Measurements from ENCODE around the gene MRPL14. TPM values are rescaled to one million over a fixed set of nuclear protein-coding genes. Genes with fewer than 3 reads are reported as not detected.

The MRPL14 gene
- total RNA-seq, 1 experiment from 2014 or later: 69.6 TPM

DNA sequence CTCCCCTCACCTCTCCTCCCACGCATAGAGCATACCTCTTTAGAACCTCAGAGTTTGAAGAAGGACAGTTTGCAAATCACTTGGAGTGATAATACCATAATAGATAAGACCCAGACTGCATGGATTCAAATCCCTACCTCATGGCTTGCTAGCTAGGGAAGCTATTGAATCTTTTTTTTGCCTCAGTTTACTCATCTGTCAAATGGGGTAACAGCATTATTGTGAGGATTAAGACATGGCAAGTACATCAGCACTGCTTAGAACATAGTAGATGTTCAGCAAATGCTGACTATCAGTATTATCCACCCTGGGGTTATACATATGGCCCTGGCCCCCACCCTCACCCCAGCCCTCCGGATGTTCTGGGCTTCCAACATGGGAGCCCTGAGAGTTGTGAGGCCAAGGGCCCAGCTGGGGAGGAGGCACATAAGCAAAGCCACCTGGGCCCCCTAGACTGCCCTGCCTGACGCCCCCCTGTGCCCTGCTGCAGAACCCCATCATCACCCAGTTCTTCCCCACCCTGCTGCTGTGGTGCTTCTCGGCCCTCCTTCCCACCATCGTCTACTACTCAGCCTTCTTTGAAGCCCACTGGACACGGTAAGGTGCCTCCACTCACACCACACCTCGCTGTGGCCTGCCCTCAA, 22.2 kb upstream of the MRPL14 start:
- no peaks in the 10 kb centered on the region for H3K9me3 ChIP-seq (ENCODE audit: control insufficient read depth in 1 of 2, insufficient read depth in 1 of 2, low read depth in 1 of 2, low read length in 2 of 2)
- H3K9me2 ChIP-seq (ENCODE audit: insufficient read depth): no peaks in the 10 kb centered on the region
- DNase-seq (ENCODE audit: low read depth, low spot score) (no peak), ATAC-seq (no peak)
- peaks cover 0 to 6% of the 10 kb centered on the region in 2 experiments; a peak in 1 of 4 replicates for H3K4me1 ChIP-seq (ENCODE audit: control insufficient read depth in 1 of 2, insufficient read depth in 2 of 2, low read length in 2 of 2)
- H3K4me2 ChIP-seq (ENCODE audit: low read length): no peak overlapping the region
- H3K27ac ChIP-seq (ENCODE audit: low read depth, low read length): no peak overlapping the region
- H4K20me1 ChIP-seq (ENCODE audit: insufficient read depth): no peaks in the 10 kb centered on the region
- intact Hi-C loops (cut with micrococcal nuclease): no loop called here
- RAD21 ChIA-PET (ENCODE audit: low non-redundant PET in 1 of 2, low total read pairs in 2 of 2, uncharacterized antibody in 2 of 2, unreplicated experiment in 2 of 2): no interaction called here
- CTCF ChIA-PET: no interaction called here
- peaks cover 15 to 17% of the 10 kb centered on the region in 2 experiments; a peak in 3 of 4 replicates for H3K36me3 ChIP-seq (ENCODE audit: control insufficient read depth in 1 of 2, insufficient read depth in 2 of 2, low read length in 2 of 2)
- no peak overlapping the region for H3K9ac ChIP-seq (ENCODE audit: low read length)
- H3K27me3 ChIP-seq (ENCODE audit: insufficient read depth, low read length): no peaks in the 10 kb centered on the region
- no TSS peak for BruUV-seq (replicated peaks)
- no peak for TF ChIP-seq POLR2AphosphoS5 (IDR thresholded peaks at IDR 0.05; ENCODE audit: low read depth, low read length)
- TF ChIP-seq SIN3A (IDR thresholded peaks at IDR 0.05; ENCODE audit: low read depth): no peak
- no peak for TF ChIP-seq FOSL1 (IDR thresholded peaks at IDR 0.05; ENCODE audit: low read depth)
- TF ChIP-seq, protein P1, sequence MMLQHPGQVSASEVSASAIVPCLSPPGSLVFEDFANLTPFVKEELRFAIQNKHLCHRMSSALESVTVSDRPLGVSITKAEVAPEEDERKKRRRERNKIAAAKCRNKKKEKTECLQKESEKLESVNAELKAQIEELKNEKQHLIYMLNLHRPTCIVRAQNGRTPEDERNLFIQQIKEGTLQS (IDR thresholded peaks at IDR 0.05): no peak
- TF ChIP-seq, protein P2, sequence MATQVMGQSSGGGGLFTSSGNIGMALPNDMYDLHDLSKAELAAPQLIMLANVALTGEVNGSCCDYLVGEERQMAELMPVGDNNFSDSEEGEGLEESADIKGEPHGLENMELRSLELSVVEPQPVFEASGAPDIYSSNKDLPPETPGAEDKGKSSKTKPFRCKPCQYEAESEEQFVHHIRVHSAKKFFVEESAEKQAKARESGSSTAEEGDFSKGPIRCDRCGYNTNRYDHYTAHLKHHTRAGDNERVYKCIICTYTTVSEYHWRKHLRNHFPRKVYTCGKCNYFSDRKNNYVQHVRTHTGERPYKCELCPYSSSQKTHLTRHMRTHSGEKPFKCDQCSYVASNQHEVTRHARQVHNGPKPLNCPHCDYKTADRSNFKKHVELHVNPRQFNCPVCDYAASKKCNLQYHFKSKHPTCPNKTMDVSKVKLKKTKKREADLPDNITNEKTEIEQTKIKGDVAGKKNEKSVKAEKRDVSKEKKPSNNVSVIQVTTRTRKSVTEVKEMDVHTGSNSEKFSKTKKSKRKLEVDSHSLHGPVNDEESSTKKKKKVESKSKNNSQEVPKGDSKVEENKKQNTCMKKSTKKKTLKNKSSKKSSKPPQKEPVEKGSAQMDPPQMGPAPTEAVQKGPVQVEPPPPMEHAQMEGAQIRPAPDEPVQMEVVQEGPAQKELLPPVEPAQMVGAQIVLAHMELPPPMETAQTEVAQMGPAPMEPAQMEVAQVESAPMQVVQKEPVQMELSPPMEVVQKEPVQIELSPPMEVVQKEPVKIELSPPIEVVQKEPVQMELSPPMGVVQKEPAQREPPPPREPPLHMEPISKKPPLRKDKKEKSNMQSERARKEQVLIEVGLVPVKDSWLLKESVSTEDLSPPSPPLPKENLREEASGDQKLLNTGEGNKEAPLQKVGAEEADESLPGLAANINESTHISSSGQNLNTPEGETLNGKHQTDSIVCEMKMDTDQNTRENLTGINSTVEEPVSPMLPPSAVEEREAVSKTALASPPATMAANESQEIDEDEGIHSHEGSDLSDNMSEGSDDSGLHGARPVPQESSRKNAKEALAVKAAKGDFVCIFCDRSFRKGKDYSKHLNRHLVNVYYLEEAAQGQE (IDR thresholded peaks at IDR 0.05; ENCODE audit: low read depth): no peak
- H3K79me2 ChIP-seq (ENCODE audit: insufficient read depth, low read length): no peaks in the 10 kb centered on the region
- POLR2A ChIA-PET: no interaction called here
- H3K4me3 ChIP-seq (replicated peaks in 1 of 2; ENCODE audit: low read depth in 1 of 2, low read length in 2 of 2): no peak overlapping the region
- no peak overlapping the region for H2AFZ ChIP-seq (ENCODE audit: low read depth, low read length, poor library complexity, severe bottlenecking)

Measured in HCT116 (cell line).